NCI-H2227 treated with DMSO at 0.1 percent for 48 hours (cell line): ENCODE measurements around the gene TDG.
"Not testable (repeated sequence)": the region's sequence is repeated elsewhere in the genome, so short reads cannot be mapped to it uniquely, and the experiment has no call there.

Experiments
- DNase-seq: peaks from one replicate; lab custom pipeline; 2025; lab: John Stamatoyannopoulos, UW

TDG gene

DNA sequence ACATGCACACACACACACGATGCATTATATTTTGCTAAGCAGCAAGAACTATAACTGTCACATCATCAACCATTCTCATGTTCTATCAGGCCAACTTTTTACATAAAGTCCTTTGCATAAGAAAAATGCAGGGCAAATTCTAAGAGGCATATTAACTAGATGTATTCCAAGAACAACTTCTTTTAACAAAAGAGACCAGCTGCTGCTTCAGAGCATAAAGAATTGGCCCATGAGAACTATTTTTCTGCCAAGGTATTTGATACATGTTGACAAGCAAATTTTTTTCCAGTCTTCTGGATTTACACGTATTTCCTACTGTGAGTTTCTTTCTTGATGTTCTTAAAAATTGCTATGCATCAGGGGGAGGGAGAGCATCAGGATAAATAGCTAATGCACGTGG is 57.1 kb downstream of the TDG start:
- no peak for DNase-seq

- DNase-seq: no peak
Observed at GRCh38 chr12:104023710-104024109, 58.0 kb downstream of the TDG start.

DNA sequence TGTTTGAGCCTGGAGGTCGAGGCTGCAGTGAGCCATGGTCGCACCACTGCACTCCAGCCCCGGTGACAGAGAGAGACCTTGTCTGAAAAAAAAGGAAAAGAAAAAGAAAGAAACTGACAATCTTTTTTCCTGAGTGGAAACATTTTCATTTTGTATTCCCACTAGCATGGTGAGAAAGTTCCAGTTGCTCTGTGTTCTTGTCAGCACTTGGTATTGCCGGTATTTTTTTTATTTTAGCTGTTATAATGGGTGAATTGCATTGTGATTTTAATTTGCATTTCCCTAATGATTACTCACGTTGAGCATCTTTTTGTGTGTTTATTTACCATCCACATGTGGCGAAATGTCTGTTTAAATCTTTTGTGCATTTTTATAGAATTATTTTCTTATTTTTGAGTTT is 58.7 kb downstream of the TDG start:
- no peak for DNase-seq

DNA sequence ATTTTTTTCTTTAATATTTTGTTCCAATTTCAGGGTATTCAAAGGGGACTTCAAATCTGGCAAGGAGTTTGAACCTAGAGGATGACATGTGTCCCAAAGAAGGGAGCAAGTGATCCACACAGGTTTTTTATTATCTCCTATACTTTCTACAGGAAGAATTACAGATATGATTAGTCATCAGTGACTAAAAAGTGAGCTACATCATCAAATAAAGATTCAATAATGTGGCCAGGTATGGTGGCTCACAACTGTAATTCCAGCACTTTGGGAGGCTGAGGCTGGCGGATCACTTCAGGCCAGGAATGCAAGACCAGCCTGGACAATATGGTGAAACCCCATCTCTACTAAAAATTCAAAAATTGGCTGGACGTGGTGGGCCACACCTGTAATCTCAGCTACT is 60.1 kb downstream of the TDG start:
- DNase-seq: no peak

- no peak for DNase-seq
Observed at GRCh38 chr12:104026841-104027599, 61.3 kb downstream of the TDG start.

- not testable (repeated sequence) for DNase-seq
Observed at GRCh38 chr12:104030596-104030995, 64.9 kb downstream of the TDG start.

DNA sequence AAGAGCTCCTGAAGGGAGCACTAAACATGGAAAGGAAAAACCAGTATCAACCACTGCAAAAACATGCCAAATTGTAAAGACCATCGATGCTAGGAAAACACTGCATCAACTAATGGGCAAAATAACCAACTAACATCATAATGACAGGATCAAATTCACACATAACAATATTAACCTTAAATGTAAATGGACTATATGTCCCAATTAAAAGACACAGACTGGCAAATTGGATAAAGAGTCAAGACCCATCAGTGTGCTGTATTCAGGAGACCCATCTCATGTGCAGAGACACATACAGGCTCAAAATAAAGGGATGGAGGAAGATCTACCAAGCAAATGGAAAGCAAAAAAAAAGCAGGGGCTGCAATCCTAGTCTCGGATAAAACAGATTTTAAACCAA is 70.5 kb downstream of the TDG start:
- not testable (repeated sequence) for DNase-seq
